Activated CD4-positive, CD25-positive, alpha-beta regulatory T cell treated with anti-CD3 and anti-CD28 coated beads, Interleukin-2, amount 50 U/mL, for 72 hours (primary cell): Measurements from ENCODE around the gene SRPRB.

Source experiments
- DNase-seq: peaks from one replicate; pipeline ENCODE4 v3.0.0; 2021

SRPRB gene

GRCh38 chr3:133828576-133829309, 23.1 kb downstream of the SRPRB start:
- no peak for DNase-seq

GRCh38 chr3:133829310-133829707, 23.7 kb downstream of the SRPRB start:
- DNase-seq: no peak

GRCh38 chr3:133830071-133830470, 24.5 kb downstream of the SRPRB start:
- DNase-seq: no peak

GRCh38 chr3:133831966-133832801, 26.6 kb downstream of the SRPRB start:
- DNase-seq: no peak

- no peak for DNase-seq
These were observed 27.2 kb downstream of the SRPRB start for GRCh38 chr3:133832802-133833144.

GRCh38 chr3:133833267-133833666, 27.7 kb downstream of the SRPRB start:
- DNase-seq: no peak

- no peak for DNase-seq
These were observed 28.4 kb downstream of the SRPRB start for GRCh38 chr3:133833880-133834620.

- DNase-seq: no peak
These were observed 29.2 kb downstream of the SRPRB start for GRCh38 chr3:133834621-133835417.

- DNase-seq: no peak
These were observed 29.8 kb downstream of the SRPRB start for GRCh38 chr3:133835418-133835743.

- no peak for DNase-seq
These were observed 30.3 kb downstream of the SRPRB start for GRCh38 chr3:133835961-133836360.

GRCh38 chr3:133836497-133837158, 31.0 kb downstream of the SRPRB start:
- no peak for DNase-seq

GRCh38 chr3:133837487-133838295, 32.1 kb downstream of the SRPRB start:
- DNase-seq: peak; percentile 20

GRCh38 chr3:133838296-133838789, 32.7 kb downstream of the SRPRB start:
- DNase-seq: peak; percentile 23

GRCh38 chr3:133838916-133839800, 33.5 kb downstream of the SRPRB start:
- DNase-seq: peak; percentile 1

GRCh38 chr3:133840055-133840737, 34.6 kb downstream of the SRPRB start:
- peak; percentile 23 for DNase-seq

- peak; percentile 6 for DNase-seq
These were observed 35.2 kb downstream of the SRPRB start for GRCh38 chr3:133840767-133841166.

- DNase-seq: no peak
These were observed 35.6 kb downstream of the SRPRB start for GRCh38 chr3:133841196-133841595.

GRCh38 chr3:133842158-133842557, 36.5 kb downstream of the SRPRB start:
- no peak for DNase-seq

- no peak for DNase-seq
These were observed 38.0 kb downstream of the SRPRB start for GRCh38 chr3:133843634-133844033.

GRCh38 chr3:133845127-133845526, 39.5 kb downstream of the SRPRB start:
- DNase-seq: no peak
